NCI-H2227 (cell line): ENCODE data around the gene NQO1.
A peak's percentile ranks its signal among the peaks of the same experiment; 100 is the strongest.

ENCODE experiments used
- DNase-seq: peaks from one replicate; lab custom pipeline; 2025; ENCODE audit not compliant: unreplicated experiment; lab: John Stamatoyannopoulos, UW

The NQO1 gene

DNA sequence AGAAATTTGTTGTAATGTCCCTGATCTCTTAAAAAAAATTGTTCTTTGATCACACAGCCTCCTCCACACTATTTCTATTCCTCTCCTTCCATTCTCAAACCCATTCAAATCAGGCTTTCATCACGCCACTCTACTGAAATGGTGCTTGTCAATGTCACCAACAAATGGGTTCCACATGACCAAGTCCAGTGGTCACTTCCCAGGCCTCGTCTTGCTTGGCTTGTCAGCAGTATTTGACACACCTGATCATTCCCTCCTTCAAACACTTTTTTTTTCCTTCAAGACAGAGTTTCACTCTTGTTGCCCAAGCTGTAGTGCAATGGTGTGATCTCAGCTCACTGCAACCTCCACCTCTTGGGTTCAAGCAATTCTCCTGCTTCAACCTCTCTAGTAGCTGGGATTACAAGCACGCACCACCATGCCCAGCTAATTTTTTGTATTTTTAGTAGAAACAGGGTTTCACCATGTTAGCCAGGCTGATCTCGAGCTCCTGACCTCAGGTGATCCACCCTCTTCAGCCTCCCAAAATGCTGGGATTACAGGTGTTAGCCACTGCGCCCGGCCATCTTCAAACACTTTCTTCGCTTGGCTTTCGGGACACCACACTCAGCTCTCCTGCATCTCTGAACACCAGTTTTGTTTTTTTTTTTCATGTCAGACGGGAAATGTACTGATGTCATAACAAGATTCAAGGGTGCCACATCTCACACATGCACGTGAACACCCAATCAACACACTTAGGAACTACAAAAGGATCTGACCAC lies 18.3 kb downstream of the NQO1 start:
- no peak for DNase-seq

DNA sequence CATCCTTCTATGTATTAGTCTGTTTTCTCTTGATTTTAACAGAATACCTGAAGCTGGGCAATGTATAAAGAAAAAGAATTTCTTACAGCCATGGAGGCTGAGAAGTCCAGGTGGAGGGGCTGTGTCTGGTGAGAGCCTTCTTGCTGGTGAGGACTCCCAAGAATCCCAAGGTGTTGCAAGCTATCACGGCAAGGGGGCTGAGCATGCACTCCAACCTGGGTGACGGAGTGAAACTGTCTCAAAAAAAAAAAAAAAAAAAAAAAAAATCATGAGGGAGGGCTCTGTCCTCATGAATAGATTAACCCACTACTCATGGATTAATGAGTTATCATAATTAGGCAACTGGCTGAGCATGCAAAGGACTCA lies 19.4 kb downstream of the NQO1 start:
- DNase-seq: no peak

DNA sequence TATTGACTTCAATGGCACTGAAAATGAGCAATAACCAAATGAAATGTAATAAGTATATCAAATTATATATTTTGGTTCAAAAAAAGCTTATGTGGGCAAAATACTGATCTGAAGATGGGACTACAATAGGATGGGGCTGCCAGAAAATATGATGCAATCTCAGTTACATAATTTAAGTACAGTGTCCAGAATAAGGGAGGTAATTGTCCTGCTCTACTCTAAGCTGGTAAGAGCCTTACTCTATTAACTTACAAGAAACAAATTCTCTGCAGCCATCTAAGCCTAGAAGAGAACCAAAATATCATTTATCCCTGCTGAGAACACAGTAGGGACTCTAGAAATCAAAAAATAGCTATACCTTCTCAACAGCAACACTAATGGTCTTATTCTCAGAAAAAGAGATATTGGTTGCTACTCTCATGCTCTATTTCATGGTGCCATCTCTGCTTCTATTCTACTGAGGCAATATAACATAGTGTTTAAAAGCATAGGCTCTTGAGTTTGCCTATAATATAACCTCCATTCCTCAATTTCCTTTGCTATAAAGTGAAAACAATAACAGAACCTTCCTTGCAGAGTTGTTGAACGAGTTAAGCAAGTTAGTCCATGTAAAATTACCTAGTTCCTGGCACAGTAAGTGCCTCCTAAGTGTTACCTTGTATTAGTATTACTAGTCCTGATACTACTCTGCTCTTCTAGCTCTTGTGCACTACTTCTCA lies 19.9 kb downstream of the NQO1 start:
- DNase-seq: peak; percentile 9

DNA sequence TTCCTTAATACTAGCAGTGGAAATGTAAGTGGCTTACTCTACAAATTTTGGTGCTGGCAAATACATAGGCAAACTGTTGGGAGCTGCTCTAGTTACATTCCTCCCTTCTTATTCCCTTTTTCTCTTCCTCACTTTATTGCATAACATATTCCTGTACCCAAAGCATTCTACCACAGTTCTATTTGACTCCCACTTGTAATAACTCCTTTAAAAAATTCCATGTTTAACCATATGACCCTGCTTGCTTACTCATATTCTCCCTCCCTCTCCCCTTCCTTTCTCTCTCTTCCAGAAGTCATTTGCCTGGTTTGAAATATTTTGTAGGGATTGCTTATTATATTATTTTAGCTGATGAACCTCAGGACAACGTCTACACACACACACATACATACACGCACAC lies 22.7 kb downstream of the NQO1 start:
- DNase-seq: no peak

DNA sequence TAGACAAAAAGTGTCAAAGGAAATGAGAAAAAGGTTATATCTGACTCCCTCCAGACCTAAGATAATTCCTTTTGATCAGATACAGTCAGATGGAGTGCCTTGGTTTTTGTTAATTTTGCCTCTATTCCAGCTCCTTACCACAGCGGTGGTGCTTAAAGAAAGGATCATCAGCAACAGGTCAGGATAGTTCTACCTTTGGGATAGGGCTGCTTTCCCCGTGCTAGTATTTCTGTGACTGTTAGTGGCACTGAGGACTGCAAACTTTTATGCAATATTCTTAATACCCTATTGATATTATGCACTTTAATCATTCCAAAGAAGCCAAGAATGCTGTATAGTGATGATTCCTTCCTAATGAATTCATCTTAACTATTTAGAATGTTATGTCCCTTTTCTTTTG lies 24.5 kb downstream of the NQO1 start:
- no peak for DNase-seq

GRCh38 chr16:69701452-69701851 lies 24.9 kb downstream of the NQO1 start:
- DNase-seq: no peak

- DNase-seq: no peak
Measured at GRCh38 chr16:69699915-69700314, 26.4 kb downstream of the NQO1 start.

GRCh38 chr16:69698404-69698803 lies 28.0 kb downstream of the NQO1 start:
- no peak for DNase-seq

- DNase-seq: no peak
Measured at GRCh38 chr16:69693916-69694315, 32.4 kb downstream of the NQO1 start.

GRCh38 chr16:69691980-69692911 lies 34.1 kb downstream of the NQO1 start:
- DNase-seq: no peak

DNA sequence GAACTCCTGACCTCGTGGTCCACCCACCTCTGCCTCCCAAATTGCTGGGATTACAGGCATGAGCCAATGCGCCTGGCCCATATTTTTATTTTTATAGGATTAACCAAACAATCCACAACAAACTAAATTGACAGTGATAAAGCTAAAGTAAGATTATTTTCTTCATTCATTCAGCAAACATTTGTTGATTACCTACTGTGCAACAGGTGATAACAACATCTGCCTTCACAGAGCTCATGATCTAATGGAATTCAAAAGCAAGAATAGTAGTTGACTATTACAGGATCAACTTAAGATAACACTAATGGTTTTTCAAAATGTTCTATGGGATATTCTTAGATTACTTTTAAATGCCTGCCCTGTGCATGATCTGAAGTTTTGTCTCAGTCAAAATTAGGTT lies 37.8 kb downstream of the NQO1 start:
- DNase-seq: no peak

DNA sequence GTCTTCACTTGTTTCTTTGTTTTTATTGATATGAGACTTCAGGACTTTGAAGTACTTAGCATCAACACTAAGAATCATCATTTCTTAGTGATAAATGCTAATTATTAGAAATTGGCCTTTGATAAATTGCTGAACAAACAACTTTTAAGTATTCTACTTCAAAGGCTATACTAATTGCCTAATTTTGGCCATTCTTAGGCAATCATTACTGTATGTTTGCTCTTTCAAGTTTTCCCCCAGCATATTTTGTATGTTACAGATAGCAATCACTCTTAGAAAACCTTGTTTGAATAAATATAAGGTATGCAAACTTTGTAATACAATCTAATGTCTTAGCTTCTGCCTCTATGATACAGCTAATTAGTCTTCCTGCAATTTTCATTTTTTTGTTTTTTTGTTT lies 46.0 kb downstream of the NQO1 start:
- no peak for DNase-seq

- DNase-seq: no peak
Measured at GRCh38 chr16:69672998-69673713, 53.2 kb downstream of the NQO1 start.

- DNase-seq: no peak
Measured at GRCh38 chr16:69672315-69672997, 53.9 kb downstream of the NQO1 start.

DNA sequence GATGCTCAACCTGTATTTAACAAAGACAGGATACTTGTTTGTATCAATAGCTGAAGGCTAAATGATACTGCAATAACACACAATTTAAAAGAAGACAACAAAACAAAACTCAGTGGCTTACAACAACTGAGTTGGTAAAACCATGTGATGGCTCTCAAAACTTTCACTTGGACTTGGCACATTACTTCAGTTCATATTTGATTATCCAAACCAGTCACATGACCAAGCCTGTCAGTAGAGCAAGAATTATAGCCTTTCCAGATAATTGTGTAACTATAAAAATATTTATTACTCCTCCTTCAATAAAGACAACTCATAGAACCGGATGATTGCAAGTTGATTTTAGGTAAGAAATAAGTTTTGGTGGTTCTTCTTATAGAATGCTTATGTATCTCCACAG lies 56.8 kb downstream of the NQO1 start:
- DNase-seq: no peak

DNA sequence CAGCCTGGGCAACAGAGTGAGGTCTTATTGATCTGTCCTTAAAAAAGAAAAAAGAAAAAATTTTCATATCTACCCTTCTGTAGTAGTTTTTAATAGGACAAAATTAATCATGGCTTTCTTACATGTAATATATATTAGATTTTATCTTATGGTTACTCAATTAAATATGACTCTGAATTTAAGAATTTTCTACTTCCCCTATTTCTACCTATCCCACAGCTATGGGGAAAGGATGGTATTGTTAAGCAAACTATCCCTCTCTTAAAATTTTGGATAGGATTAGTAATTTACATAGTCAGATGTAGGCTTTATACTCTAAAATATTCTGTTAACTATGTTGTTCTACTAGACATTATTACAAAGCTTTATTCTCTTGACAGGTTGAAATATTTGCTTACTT lies 62.5 kb downstream of the NQO1 start:
- DNase-seq: no peak

- DNase-seq: no peak
Measured at GRCh38 chr16:69662901-69663300, 63.5 kb downstream of the NQO1 start.

GRCh38 chr16:69660166-69660565 lies 66.2 kb downstream of the NQO1 start:
- DNase-seq: no peak
